ENCODE measurements around the gene FBXL15.

The FBXL15 gene, protein sequence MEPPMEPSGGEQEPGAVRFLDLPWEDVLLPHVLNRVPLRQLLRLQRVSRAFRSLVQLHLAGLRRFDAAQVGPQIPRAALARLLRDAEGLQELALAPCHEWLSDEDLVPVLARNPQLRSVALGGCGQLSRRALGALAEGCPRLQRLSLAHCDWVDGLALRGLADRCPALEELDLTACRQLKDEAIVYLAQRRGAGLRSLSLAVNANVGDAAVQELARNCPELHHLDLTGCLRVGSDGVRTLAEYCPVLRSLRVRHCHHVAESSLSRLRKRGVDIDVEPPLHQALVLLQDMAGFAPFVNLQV

DNA sequence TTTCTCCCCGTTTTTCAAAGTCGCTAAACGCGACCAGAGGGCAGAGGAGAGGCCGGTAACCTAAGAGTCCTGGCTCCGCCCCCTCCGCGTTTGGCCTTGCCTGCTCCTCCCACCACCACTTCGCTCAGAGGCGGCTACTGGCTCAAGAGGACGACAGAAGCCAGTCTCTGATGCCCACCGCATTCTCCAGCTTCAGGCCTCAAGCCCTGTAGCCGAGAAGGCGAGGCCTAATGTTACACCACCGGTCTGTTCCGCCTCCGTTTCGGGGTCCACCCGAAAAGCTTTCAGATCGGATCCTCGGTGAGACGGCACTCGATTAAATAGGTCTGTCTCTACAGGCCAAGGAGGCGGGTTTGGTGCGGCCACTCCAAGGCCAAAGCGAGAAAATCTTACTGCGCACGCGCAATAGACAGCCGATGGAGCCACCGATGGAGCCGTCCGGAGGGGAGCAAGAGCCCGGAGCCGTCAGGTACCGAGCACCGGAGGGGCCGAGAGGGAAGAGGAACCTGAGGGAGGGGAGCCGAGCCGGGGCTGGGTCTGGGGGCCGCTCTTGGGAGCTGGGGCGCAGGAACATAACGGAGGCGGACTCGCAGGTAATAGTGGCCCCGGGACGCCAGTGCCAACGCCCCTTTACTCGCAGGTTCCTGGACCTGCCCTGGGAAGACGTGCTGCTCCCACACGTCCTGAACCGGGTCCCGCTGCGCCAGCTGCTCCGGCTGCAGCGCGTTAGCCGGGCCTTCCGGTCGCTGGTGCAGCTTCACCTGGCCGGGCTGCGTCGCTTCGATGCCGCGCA lies at the start of gene FBXL15:
TSS of gene FBXL15 (plus strand) at position 123 of the 793 bp plus-strand sequence. CDS start at position 417, 294 bp downstream.
- DNase-seq (ENCODE audit: low read depth in 2 of 2) = peak; percentile 91 to 92

DNA sequence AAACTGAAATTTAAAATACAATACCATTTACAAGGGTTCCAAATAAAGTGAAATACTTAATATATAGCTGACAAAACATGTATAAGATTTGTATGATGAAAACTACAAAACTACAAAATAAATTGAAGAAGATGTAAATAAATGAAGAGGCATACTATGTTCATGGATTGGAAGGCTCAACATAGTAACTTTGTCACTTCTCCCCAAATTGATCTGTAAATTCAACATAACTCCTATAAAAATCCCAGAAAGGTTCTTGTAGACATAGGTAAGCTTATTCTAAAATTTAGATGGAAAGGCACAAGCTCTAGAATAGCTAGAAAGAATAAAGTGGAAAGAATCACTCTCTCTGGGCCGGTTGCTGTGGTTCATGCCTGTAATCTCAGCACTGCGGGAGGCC lies 49.3 kb upstream of the FBXL15 start:
- no peak for DNase-seq (ENCODE audit: low read depth in 2 of 2)

DNA sequence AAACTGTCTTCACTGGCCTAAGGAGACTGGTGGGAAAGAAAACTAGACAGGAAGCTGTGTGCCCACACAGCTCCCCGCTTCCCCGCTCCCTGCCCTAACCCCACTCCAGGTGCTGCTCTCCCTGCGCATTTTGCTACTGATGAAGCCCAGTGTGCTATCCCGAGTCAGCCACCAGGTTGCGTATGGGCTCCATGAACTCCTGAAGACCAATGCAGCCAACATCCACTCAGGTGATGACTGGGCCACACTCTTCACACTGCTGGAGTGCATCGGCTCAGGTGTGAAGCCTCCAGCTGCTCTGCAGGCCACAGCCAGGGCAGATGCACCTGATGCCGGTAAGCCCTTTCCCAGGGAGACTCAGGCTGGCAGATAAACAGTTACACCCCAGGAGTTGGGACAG lies 45.4 kb upstream of the FBXL15 start:
- DNase-seq (ENCODE audit: low read depth in 2 of 2) = no peak

DNA sequence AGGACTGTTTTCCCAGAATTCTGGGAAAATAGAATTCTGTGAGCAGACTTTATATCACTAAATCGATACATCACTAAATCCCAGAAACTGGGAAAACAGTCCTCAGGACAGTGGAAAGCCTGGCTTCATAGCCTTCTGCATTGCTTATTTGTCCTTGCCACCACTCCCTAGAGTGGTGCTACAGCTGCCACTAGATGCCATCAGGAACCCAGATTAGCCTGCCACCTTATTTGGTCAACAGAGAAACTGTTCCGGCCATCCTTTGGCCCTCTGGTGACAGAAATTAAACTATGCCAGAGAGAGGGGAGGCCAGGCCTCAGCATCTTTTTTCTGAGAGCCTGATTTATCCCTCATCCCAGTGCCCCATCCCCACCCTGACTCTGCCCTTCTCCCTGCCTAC lies 44.8 kb upstream of the FBXL15 start:
- DNase-seq (ENCODE audit: low read depth in 2 of 2) = no peak

DNA sequence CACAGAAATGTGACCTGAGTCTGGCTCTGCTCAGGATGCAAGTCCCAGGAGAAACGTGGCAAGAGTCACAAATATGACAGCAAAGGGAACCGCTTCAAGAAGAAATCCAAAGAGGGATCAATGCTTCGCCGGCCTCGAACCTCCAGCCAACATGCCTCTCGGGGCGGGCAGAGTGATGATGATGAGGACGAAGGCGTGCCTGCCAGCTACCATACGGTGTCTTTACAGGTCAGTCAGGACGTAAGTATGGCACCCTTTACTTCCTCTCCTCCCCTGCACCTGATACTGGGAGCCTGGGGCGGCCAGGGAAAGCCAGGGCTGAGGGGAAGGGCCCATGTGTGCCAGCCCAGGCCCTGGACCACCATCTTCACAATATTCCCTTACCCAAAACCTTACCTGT lies 43.7 kb upstream of the FBXL15 start:
- DNase-seq (ENCODE audit: low read depth in 2 of 2) = no peak

DNA sequence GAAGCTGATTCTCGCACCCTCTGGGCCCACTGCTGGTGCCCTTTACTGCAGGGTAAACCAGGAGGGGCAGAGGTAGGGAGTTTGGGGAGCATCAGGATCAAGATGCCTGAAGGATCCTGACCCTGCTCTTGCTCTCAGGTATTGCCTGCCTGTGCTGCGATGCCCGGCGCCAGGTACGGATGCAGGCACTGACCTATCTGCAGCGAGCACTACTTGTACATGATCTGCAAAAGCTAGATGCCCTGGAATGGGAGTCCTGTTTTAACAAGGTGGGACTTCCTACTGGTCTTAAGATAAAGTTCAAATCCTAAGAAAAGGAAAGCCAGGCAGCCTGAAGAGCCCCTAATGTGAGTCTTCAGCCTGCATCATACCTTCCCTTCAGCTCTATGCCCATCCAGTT lies 41.3 kb upstream of the FBXL15 start:
- DNase-seq (ENCODE audit: low read depth in 2 of 2) = no peak

DNA sequence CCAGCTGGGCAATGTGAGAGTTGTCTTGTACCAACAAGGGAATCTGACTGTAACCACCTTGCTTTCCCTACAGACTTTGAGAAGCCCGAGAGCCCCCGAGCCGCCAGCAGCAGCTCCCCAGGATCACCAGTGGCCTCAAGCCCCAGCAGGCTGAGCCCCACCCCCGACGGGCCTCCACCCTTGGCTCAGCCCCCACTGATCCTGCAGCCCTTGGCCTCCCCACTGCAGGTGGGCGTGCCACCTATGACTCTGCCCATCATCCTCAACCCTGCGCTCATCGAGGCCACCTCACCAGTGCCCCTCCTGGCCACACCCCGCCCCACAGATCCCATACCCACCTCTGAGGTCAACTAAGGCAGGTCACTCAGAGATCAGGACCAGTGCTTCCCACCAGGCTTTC lies 38.7 kb upstream of the FBXL15 start:
- DNase-seq (ENCODE audit: low read depth in 2 of 2) = no peak

DNA sequence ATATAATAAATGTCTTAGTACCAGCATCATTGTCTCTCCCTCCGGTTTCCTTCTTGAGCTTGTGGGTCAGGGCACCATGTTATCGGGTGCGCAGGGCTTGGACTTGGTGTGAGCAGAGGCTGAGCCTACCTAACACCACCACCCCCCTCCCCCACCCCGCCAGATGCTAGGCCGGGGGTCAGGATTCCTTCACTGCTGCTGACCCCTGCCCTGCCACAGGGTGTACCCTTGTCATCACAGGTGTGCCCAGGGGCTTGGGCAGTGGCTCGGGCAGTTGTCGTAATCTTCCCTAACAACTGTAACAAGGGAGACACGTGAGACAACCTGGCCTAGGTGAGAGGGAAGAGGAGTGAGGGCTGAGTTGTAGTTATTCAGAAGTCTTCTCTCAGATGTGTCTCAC lies 37.8 kb upstream of the FBXL15 start:
- DNase-seq (ENCODE audit: low read depth in 2 of 2) = no peak

DNA sequence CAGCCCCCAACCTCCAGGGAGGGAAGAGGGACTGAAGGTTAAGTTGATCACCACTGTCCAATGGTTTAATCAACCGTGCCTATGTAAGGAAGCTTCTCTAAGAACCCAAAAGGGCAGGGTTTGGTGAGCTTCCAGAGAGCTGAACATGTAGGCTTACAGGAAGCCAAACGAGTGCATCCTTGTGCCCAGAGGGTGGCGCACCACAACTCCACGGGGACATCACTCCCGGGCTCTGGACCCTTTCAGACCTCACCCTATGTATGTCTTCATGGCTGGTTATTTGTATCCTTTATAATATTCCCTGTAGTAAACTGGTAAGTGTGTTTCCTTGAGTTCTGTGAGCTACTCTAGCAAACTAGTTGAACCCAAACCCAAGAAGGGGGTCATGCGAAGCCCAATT lies 36.6 kb upstream of the FBXL15 start:
- DNase-seq (ENCODE audit: low read depth in 2 of 2) = no peak

DNA sequence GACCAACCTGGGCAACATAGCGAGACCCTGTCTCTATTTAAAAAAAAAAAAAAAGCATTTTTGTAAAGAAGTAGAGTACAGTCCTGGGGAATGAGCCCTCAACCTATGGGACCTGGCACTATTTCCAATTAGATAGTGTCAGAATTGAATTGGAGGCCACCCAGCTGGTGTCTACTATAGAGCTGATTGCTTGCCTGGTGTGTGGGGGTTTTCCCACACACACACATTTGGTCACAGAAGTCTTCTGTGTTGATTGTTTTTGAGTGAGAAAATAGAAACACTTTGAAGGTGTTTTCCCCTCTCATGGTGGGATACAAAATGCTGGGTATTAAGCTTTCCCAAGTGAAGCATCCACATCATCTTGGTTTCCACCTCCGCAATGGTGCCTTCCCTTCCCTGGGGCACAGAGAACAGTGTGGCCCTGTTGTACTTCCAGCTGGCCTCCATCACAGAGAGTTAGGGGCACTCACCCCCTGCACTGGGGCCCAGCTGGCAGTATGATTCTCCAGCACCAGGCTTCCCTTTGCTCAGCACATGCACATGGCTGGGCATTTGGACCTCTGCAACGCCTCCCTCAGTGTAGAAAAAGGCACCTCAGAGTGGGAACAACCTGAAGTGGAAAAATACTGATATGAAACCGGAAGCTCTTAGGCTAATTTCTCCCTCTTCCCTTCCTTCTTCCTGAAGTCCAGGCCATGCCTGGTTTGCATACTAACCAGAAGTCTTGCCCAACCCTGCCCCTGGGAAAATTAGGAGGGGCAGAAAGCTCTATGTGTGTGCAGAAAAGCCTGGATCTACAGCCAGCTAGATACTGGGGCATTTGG lies 35.8 kb upstream of the FBXL15 start:
- DNase-seq (ENCODE audit: low read depth in 2 of 2) = no peak

DNA sequence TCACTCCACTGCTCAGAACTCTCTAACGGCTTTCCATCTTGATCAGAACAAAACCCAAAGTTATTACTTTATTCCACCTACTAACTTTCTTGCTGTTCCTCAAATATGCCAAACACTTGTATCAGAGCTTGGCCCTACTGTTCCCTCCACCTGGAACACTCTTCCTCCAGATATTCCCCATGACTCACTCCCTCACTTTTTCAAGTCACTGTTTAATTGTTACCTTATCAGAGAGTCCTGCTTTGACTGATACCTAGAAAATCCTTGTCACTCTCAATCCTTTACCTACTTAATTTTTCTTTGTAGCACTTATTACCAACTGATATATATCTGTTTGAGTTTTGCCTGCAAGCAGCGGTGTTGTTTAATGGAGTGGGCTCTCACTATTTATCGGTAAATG lies 30.7 kb upstream of the FBXL15 start:
- DNase-seq (ENCODE audit: low read depth in 2 of 2) = no peak

DNA sequence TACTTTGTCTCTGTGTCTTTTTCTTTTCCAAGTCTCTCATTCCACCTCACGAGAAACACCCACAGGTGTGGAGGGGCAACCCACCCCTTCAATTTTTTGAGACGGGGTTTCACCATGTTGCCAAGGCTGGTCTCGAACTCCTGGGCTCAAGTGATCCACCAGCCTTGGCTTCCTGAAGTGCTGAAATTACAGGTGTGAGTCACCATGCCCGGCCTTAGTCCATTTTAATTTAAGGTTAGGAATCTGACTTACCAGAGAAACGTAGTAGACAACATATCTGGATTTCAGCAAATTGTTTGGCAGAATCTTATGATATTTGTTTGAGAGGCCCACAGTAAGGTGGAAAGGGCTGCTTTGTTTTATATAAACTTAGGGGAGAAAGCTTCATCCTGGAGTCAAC lies 28.3 kb upstream of the FBXL15 start:
- no peak for DNase-seq (ENCODE audit: low read depth in 2 of 2)

DNA sequence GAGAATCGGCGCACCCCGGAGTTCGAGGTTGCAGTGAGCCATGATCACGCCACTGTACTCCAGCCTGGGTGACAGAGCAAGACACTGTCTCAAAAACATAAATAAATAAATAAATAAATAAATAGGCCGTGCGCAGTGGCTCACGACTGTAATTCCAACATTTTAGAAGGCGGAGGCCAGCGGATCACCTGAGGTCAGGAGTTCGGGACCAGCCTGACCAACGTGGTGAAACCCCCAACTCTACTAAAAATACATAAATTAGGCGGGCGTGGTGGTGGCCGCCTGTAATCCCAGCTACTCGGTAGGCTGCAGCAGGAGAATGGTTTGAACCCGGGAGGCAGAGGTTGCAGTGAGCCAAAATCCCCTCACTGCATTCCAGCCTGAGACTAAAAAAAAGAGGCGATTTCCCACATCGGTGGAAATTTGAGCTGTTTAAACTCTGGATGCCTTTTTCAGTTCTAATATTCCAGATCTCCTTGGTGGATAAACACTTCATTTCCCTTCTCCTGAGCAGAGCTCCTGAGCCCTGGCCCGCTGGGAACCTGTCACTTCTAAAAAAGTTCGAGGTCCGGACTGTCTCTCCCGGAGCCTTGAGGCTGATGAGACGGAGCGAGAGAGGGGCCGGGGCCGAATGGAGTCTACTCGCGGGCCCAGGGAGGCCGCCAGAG lies 27.1 kb upstream of the FBXL15 start:
- DNase-seq (ENCODE audit: low read depth in 2 of 2) = no peak

DNA sequence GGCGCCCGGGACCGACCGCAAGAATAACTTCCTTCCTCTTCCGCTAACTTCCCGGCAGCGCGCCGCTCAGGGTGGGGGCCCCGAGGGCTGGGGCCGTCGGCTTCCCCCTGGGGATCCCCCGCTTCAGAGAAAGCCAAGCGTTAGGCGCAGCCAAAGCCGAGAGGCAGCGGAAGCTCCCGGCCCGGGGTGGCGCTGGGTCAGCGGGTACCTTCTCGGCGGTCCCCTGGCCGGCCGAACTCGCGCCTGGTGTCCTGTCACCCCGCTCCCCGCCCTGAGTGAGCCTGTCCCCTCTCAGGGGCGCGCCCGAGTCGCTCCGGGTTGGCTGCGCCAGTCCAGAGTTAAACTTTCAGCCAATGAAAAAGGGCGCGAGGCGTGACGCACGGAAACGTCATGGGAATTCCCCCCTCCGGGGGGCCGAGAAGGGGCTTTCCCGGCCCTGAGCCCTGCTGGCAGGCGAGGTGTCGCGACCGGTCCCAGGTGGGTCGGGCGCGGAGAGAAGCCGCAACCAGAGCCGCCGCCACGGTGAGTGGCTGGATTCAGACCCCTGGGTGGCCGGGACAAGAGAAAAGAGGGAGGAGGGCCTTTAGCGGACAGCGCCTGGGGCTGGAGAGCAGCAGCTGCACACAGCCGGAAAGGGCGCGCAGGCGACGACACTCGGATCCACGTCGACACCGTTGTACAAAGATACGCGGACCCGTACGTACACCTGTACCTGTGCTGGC lies 26.4 kb upstream of the FBXL15 start:
- peak; percentile 99 for DNase-seq (ENCODE audit: low read depth in 2 of 2)

DNA sequence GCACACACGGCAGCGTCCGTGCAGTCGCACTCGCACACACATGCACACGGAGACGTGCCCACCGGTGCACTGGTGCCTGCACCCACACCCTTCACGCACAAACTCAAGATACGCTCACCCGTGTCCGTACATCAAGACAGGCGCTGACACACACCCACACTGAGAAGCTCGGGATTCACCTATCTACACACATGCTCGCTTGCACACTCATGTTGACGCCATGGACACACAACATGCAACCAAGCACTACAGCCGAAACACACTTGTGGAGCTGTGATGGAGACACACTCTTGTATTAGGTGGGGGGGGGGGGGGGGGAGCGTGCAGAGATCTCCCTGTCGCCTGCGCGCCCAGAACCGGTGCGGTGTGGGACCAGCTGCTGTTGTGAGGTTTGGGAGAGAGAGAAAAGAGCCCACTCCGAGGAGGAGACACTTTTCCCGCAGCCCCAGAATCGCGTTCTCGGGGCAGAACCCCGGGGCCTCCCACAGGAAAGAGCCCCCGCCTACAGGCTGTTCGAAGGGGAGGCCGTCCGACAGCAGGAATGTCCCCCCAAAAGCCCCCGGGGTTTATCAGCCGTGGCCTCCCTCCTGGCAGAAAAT lies 25.7 kb upstream of the FBXL15 start:
- DNase-seq (ENCODE audit: low read depth in 2 of 2) = peak in 1 of 2 donors; percentile 39

DNA sequence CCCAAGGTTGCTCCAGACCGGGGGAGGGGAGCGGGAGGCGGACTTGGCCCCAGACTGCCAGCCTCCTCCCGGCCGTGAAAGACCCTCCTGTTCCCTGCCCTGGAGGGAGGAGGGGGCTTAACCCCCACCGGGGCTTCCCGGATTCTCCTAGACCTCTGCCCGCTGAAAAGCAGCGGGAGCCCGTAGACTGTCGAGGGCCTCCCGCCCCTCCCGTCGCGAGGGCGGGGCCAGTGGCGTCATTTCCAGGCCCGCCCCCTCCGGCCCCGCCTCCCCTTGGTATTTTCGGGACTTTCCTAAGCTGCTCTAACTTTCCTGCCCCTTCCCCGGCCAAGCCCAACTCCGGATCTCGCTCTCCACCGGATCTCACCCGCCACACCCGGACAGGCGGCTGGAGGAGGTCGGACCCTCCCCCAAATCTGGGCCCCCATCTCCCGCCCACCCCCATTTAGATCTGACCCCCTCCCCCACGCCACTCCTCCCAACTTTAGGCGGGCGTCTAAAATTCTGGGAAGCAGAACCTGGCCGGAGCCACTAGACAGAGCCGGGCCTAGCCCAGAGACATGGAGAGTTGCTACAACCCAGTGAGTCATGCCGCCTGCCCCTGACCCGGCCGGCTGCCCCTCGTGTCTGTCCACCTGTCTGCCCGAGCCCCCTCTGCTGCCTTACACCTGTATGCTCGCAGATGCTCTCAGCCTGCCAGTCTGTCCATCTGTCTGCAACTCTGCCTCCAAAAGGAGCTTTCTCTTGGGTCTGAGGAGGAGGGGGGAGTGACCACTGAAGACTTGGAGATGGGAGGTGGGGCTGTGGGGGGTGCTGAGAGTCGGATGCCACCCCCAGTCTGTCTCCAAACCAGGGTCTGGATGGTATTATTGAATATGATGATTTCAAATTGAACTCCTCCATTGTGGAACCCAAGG lies 25.0 kb upstream of the FBXL15 start, which contains the start of gene NFKB2:
TSS of gene NFKB2 (plus strand) at position 306 of the 917 bp plus-strand sequence. CDS start at position 561, 255 bp downstream.
- peak; percentile 87 to 90 for DNase-seq (ENCODE audit: low read depth in 2 of 2)

DNA sequence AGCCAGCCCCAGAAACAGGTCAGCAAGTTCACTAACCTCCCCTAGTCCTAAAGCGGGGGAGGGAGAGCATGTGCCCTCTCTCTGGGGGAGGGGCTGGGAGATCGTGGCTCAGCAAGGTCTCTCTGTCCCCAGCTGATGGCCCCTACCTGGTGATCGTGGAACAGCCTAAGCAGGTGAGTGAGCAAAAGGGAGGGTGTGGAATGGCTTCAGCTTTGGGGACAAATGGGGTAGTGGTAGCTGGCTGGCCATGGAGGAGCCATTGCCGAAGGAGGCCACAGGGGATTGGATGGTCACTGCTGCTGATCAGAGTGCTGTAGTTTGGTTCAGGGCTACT lies 24.4 kb upstream of the FBXL15 start:
- no peak for DNase-seq (ENCODE audit: low read depth in 2 of 2)

DNA sequence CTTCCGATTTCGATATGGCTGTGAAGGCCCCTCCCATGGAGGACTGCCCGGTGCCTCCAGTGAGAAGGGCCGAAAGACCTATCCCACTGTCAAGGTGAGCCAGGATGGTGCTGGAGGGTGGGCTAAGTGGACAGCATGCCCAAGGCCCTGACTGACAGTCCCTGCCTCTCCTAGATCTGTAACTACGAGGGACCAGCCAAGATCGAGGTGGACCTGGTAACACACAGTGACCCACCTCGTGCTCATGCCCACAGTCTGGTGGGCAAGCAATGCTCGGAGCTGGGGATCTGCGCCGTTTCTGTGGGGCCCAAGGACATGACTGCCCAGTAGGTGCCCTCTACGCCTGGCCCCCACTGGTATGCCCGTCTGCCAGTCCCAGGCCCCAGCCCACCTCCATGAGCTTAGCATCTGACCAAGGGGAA lies 23.9 kb upstream of the FBXL15 start:
- DNase-seq (ENCODE audit: low read depth in 2 of 2) = no peak
